GM11168 (cell line): Measurements from ENCODE around the gene SLC25A25.
"Not testable (repeated sequence)": the region's sequence is repeated elsewhere in the genome, so short reads cannot be mapped to it uniquely, and the experiment has no call there.

ENCODE experiments used
- in situ Hi-C: fragments of 300-500 bp; cut with MboI; formaldehyde crosslinking; loops from one replicate; pipeline ENCODE4 v1.12.0; 2022; ENCODE audit warnings: low sequenced_read_pairs; ENCODE audit not compliant: unreplicated experiment

SLC25A25 gene

DNA sequence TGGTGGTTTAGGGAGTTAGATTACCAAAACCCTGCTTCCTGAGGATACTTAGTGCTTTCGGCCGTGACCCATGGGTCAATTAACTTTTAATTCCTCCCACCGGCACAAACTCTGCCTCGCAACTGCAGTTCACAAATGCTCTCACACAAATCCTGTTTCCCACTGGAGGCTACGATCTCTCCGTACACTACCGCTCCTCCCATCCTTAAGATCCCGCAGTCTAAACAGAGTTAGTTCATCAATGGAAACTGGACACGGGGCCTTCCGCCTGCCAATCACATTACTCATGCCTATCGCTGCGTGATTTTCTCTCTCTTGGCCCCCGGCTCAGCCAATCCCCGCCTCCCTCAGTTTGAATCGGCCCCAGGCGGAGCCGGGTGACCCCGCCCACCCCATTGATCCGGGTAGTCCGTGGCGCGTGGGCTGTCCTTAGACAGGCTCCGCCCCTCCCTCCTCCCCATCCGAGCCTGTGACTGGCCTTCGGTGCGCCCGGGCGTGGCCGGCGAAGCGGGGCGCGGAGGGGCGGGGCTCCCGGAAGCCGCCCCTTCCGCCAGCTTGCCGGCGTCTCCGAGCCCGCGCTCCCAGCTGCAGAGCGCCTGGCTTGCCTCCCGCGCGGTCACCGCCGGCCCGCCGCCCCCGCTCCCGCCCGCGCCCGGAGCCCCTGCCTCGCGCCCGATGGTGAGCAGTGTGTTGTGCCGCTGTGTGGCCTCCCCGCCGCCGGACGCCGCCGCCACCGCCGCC lies at the start of gene SLC25A25:
SLC25A25 (plus strand) TSS at position 588 of the 741 bp plus-strand sequence; CDS start at position 676, 88 bp downstream.
- in situ Hi-C loops = no loop called here

DNA sequence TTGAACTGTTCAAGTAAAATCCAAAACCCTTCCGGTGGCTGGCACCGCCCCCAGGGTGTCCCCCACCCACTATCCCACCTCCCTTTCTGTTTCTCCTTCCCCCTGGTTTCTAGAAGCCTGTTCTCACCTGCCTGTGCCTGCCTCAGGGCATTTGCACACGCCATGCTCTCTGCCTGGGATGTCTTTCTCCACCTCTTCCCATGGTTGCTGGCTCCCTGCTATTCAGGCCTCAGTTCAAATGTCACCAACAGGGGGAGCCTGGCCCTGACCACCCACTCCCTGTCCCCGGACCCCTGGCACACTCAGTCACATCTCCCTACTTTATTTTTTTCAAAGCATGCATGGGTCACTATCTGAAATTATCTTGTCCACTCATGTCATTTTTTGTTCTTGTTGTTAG lies 47.3 kb upstream of the SLC25A25 start:
- in situ Hi-C loops = no loop called here

DNA sequence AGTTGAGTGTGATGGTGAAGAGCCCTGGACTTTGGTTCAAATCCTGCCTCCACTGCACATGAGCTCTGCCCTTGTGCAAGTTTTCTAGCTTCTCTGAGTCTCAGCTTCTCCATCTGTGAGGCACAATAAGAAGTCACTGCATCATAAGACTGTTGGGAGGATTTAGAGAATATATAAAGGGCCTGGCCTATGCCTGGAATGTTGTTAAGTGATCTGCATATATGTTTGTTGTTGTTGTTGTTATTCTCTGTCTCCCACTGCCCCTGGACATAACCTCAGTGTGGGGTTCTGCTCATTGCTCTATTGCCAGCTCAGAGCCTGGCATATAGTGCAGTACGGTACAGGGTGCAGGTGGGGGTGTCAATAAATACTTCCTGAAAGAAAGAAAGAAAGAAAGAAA lies 46.9 kb upstream of the SLC25A25 start:
- in situ Hi-C loops = no loop called here

DNA sequence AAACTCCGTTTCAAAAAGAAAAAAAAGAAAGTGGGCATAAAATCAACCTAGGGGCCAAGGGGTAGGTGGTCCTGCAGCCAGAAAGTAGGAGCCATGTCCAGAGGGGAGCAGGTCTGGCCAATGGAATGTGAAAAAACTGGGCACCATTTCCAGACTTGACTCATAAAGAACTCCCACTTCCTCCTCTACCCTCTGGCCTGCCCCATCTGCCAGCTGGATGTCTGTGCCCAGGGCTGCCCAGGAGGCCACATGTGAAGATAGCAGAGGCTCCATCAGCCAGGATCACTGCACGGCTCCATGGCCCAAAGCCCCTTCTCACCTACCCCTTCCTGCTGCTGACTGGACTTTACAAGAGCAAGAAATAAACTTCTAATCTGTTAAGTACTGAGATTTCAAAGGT lies 45.1 kb upstream of the SLC25A25 start:
- in situ Hi-C loops = no loop called here

DNA sequence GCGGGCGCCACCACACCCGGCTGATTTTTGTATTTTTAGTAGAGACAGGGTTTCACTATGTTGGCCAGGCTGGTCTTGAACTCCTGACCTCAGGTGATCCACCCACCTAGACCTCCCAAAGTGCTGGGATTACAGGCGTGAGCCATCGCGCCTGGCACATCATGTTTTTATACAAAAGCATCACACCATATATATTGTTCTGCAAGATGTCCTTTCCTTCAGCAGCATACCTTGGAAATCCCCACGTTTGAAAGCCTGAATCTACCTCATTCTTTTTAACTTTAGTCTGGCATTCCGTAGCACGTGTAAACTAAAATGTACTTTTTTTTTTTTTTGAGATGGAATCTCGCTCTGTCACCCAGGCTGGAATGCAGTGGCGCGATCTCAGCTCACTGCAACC lies 44.4 kb upstream of the SLC25A25 start:
- in situ Hi-C loops = not testable (repeated sequence)

DNA sequence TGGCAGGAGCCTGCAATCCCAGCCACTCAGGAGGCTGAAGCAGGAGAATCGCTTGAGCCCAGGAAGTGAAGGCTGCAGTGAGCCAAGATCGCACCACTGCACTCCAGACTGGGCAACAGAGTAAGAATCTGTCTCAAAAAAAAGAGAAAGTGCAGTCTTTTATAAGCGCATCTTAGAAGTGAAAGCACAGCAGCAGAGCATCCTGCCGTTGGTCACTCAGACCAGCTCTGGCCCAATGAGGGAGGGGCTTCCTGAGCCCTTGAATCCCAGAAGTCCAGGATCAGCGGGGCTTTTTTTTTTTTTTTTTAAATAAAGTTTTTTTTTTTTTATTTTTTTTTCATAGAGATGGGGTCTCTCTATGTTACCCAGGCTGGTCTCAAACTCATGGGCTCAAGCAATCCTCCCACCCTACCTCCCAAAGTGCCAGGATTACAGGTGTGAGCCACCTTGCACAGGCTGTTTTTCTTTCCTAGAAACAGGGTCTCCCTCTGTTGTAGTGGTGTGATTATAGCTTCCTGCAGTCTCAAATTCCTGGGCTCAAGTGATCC lies 43.2 kb upstream of the SLC25A25 start:
- in situ Hi-C loops = no loop called here

DNA sequence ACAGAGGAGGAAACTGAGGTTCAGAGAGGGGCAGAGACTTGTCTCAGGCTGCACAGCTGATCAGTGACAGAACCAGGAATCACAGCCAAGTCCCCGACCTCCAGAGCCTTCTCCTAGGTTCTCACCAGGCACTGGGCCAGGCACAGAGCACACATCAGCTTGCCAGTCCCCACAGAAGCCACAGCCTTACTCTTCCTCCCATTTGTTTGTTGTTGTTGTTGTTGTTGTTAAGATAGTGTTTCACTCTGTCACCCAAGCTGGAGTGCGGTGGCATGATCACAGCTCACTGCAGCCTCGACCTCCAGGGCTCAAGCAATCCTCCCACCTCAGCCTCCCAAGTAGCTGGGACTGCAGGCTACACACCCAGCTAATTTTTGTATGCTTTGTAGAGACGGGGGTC lies 42.3 kb upstream of the SLC25A25 start:
- in situ Hi-C loops = no loop called here

DNA sequence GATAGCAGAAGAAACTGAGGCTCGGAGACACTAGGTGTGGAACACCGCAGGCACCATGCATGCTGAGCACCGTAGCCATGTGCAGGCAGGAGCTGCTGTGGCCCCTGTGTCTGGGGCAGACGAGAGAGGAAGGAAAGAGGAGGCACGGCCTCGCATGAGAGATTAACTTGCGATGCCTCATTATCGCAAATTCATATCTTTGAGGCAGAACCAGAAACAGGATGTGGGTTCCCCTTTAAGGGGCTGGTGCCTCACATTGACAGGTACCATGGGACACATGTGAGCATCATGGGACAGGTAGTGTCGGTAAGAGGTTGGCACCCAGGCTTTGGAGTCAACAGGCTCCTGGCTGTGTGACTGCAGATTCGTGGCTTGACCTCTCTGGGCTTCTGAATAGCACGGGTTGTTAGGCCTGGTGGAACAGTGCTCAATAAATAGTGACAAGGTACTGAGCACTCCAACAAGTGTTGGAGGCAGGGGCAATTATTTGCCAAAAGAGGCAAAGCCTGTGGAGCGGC lies 41.7 kb upstream of the SLC25A25 start:
- in situ Hi-C loops = no loop called here

DNA sequence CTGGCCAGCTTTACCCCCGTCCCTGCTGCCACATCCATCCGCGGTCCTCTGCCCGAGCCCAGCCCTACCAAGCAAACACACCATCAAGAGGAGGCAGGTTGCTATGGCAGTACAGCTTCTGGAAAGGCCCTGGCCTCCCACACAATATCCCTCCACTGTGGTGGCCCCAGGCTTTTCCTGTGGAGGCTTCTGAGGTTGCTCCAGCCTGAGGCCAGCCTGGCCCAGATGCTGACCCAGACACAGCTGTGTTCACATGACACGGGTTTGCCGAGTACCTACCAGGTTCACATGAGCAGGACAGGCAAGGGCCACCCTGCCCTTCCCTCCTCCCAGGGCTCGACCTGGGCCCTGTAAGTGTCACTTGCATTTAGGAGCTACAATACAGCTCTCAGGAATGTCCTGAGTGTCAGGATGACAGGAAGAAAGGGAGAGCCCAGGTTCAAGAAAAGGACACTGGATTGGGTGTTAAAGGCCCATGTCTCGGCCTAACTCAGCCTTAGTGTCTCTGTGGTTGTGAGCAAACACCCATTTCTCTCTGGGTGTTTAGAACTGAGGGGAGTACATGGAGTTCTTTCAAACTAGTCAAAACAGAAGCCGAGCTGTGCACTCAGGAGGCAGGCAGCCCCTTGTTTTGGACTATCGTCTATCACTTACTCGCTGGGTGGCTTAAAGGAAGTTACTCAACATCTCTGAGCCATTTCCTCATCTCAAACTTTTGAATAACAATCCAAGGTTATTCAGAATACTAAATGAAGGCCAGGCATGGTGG lies 41.1 kb upstream of the SLC25A25 start:
- in situ Hi-C loops = no loop called here

DNA sequence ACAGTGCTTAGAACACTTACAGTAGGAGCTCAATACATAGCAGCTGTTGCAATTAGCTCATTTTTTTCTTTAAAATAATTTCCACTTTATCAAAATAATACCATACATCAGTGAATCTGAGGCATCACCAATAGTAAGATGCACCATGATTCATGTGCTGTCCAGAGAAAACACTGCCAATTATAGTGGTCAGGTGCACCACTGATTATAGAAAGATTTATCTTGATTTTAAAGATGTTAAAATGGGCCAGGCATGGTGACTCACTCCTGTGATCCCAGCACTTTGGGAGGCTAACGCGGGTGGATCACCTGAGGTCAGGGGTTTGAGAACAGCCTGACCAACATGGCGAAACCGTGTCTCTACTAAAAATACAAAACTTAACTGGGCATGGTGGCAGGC lies 40.3 kb upstream of the SLC25A25 start:
- in situ Hi-C loops = no loop called here

DNA sequence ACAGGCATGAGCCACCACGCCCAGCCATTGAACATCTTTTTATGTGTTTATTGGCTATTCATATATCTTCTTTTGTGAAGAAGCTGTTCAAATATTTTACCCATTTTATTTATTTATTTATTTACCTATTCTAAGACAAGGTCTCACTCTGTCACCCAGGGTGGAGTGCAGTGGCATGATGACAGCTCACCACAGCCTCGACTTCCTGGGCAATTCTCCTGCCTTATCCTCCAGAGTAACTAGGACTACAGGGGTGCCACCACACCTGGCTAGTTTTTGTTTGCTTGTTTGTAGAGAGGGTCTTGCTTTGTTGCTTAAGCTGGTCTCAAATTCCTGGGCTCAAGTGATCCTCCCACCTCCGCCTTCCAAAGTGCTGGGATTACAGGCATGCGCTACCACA lies 34.4 kb upstream of the SLC25A25 start:
- in situ Hi-C loops = loop anchor here (5.0 kb wide), 1 partner anchor 91 kb away; no protein-coding TSS in a partner anchor

DNA sequence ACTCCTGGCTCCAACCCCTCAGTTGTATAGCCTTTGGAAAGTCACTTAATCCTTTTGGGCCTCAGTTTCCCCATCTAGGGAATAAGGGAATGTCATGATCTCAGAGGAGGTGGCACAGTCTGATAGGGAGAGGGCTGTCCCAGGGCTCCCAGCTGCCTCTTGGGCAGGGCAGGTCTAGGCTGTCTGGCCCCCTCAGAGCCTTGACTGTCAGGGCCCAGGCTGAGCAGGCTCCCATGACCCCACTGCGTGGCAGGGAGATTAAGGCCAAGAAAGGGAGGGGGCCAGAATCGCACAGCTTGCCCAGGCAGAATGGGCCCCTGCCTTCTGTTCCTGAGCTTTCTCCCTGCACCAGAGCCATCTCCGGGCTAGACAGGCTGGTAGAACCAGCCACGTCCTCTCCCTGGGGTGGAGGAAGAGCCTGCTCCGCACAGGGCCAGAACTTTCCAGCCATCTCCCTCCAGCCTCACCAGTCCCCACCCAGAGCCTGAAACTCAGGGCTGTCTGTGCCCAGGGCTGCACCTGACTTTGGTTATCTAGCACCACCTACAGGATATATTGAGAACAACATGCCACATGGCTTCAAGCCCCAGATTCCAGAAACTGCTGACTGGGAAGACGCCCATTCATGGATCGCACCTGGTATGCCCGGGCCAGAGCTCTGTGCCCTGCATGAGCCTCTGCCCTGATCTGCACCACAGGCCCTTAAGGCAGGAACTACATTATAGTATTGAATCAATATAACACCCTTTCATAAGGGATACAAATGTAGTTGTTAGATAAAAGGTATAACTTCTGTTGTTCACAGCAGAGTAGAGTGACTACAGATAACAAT lies 33.0 kb upstream of the SLC25A25 start:
- in situ Hi-C loops = loop anchor here (5.0 kb wide), 1 partner anchor 93 kb away; no protein-coding TSS in a partner anchor

DNA sequence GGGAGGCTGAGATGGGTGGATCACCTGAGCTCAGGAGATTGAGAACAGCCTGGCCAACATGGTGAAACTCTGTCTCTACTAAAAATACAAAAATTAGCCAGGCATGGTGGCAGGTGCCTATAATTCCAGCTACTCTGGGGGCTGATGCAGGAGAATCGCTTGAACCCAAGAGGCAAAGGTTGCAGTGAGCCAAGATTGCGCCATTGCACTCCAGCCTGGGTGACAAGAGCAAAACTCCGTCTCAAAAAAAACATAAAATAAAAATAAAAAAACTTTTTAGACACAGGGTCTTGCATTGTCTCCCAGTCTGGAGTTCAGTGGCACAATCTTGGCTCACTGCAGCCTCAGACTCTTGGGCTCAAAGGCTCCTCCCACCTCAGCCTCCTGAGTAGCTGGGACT lies 31.5 kb upstream of the SLC25A25 start:
- in situ Hi-C loops = not testable (repeated sequence)

DNA sequence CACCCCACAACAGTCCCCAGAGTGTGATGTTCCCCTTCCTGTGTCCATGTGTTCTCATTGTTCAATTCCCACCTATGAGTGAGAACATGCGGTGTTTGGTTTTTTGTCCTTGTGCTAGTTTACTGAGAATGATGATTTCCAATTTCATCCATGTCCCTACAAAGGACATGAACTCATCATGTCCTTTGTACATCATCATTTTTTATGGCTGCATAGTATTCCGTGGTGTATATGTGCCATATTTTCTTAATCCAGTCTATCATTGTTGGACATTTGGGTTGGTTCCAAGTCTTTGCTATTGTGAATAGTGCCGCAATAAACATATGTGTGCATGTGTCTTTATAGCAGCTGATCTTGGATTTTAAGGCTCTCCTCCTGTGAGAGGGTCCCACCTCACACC lies 27.2 kb upstream of the SLC25A25 start:
- in situ Hi-C loops = not testable (repeated sequence)

DNA sequence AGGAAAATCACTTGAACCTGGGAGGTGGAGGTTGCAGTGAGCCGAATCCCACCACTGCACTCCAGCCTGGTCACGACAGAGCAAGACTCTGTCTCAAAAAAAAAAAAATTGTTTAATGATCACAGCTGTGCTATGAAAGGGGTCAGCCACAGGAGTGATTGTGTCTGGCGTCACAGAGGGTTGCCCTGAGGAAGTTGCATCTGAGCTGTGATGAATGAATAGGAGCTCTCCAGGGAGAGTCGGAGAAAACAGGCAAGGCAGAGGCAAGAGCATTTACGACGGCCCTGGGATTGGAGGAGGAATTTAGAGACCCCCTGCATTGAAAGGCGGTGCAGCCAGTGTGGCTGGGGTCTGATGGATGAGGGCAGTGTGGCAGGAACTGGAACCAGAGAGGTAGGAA lies 26.0 kb upstream of the SLC25A25 start:
- in situ Hi-C loops = no loop called here

DNA sequence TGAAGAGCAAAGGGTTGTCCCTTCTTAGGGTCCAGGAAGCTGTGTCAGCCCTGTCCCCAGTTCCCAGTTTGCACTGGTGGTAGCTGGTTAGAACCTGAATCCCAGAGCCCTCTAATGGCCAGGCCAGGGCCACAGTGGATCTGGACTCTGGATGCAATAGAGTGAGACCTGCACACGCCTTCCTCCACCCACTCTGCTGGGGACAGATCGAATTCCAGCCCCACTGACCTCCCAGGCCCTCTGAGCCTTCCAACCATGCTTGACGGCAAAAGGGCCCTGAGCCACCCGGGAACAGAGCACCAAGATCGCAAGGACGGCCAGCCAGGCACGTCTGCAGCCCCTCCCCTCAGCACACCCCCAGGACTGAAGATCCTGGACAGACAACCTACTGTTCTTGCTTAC lies 24.6 kb upstream of the SLC25A25 start:
- in situ Hi-C loops = no loop called here

DNA sequence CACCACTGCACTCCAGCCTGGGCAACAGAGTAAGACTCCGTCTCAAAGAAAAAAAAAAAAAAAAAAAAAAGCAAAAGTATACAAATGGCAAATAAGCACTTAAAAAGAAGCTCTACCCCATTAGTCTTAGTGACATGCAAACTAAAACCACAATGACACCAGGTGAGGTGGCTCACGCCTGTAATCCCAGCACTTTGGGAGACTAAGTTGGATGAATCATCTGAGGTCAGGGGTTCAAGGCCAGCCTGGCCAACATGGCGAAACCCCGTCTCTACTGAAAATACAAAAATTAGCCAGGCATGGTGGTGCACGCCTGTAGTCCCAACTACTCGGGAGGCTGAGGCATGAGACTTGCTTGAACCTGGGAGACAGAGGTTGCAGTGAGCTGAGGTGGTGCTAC lies 22.6 kb upstream of the SLC25A25 start:
- in situ Hi-C loops = not testable (repeated sequence)

DNA sequence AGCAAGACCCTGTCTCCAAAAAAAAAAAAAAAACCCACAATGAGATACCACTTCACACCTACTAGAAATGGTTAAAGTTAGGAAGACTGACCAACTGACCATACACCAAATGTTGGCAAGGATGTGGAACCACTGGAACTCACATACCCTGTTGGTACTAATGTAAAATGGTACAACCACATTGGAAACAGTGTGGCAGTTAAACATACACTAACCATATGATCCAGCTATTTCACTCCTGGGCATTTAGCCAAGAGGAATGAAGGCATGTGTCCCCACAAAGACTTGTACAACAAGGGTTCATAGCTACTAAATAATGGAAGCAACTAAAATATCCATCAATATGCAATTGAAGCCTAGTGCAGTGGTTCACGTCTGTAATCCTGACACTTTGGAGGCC lies 22.2 kb upstream of the SLC25A25 start:
- in situ Hi-C loops = no loop called here

DNA sequence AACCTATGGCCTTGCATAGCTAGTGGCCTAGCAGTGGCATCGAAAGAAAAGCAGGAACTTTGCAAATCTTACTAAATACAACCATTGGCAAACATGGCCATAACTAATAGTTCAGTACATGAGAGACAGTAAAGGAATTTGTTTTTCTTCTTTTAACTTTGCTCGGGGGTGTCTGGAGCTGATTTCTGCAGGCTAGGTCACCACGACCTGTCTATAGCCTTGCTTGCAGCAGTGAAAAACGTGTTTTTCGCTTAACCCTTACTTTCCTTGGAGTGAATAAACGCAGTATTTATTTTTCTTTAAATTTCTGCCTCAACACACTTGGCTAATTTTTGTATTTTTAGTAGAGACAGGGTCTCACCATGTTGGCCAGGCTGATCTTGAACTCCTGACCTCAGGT lies 20.8 kb upstream of the SLC25A25 start:
- in situ Hi-C loops = no loop called here

DNA sequence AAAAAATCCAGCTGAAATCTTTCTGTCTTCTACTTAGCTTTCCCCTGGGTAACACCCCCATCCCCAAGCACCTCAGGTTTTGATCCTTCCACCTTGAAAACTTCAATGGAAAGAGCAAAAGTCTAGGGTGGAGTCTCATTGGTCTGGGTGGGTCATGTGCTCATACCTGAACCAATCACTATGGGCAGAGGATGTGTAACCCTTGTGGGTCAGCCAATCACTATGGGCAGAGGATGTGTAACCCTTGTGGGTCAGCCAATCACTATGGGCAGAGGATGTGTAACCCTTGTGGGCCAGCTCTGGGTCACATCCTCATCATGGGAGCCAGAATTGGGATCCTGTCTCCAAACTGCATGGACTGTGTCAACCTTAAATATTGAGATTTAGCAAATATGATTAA lies 19.4 kb upstream of the SLC25A25 start:
- in situ Hi-C loops = no loop called here
